Activated CD4-positive, alpha-beta memory T cell treated with anti-CD3 and anti-CD28 coated beads, Interleukin-2, amount 10 ng/mL, durations not matched to agents 7 days and 5 days (primary cell): Measurements from ENCODE around the gene VRK2. TPM values are rescaled to one million over a fixed set of nuclear protein-coding genes. Genes with fewer than 3 reads are reported as not detected.
"Not testable (repeated sequence)": the region's sequence is repeated elsewhere in the genome, so short reads cannot be mapped to it uniquely, and the experiment has no call there.

Experiments used
- CTCF ChIA-PET: fragments of 350-600 bp; sonication (Branson Sonifier 250); formaldehyde crosslinking; loops from one replicate; lab custom pipeline; 2021; ENCODE audit warnings: antibody characterized with exemption, inconsistent platforms; lab: Charles Lee
- POLR2A ChIA-PET: fragments of 350-600 bp; sonication (Branson Sonifier 250); formaldehyde crosslinking; loops from one replicate; lab custom pipeline; 2021; ENCODE audit warnings: antibody characterized with exemption; lab: Charles Lee
- DNase-seq: peaks from one replicate; pipeline ENCODE4 v3.0.0-alpha.2; 2020
- H3K27ac Mint-ChIP-seq: one replicate; pipeline ENCODE4 v1.8.0; 2021; ENCODE audit warnings: mild to moderate bottlenecking, mixed read lengths
- H3K27me3 Mint-ChIP-seq: one replicate; pipeline ENCODE4 v1.8.0; 2021; ENCODE audit warnings: mixed read lengths
- H3K36me3 Mint-ChIP-seq: one replicate; pipeline ENCODE4 v1.8.0; 2021; ENCODE audit warnings: low read depth, mixed read lengths
- H3K4me1 Mint-ChIP-seq: one replicate; pipeline ENCODE4 v1.8.0; 2021; ENCODE audit warnings: mixed read lengths
- H3K4me3 Mint-ChIP-seq: one replicate; pipeline ENCODE4 v1.8.0; 2021; ENCODE audit warnings: mild to moderate bottlenecking, mixed read lengths
- H3K9me3 Mint-ChIP-seq: one replicate; pipeline ENCODE4 v1.8.0; 2021; ENCODE audit warnings: mixed read lengths
- total RNA-seq, 2 experiments: library from RNA; stranded (reverse); gene quantifications; one replicate each; pipeline ENCODE4 v1.2.3, GENCODE V29; 2021

Gene VRK2
- total RNA-seq, 2 experiments from 2014 or later = 24.5 to 26.6 TPM

DNA sequence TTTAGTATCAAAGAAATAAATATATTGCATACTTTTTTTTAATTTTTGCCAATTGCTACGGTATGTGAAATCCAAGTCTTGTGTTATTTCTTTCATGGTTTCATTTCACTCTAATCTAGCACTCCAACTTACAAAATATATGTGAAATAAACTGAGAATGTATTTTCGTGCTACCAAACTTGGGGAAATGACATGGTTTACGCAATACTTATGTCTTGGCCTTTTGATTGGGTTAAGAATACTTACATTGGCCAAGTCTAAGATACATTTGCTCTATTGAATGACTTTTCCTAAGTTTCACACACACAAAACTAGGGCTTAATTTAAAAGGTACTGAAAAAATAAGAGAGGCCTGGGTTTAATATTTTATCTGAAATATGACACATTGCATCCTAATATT, 80.5 kb downstream of the VRK2 start:
- DNase-seq = no peak
- no peaks in the 10 kb centered on the region for H3K4me1 Mint-ChIP-seq
- no peaks in the 10 kb centered on the region for H3K9me3 Mint-ChIP-seq
- H3K27me3 Mint-ChIP-seq = no peaks in the 10 kb centered on the region
- ChIA-PET POLR2A (no interaction called here), CTCF (no interaction called here)
- H3K27ac Mint-ChIP-seq = no peak overlapping the region
- H3K36me3 Mint-ChIP-seq = peaks cover 17% of the 10 kb centered on the region
- no peak overlapping the region for H3K4me3 Mint-ChIP-seq

DNA sequence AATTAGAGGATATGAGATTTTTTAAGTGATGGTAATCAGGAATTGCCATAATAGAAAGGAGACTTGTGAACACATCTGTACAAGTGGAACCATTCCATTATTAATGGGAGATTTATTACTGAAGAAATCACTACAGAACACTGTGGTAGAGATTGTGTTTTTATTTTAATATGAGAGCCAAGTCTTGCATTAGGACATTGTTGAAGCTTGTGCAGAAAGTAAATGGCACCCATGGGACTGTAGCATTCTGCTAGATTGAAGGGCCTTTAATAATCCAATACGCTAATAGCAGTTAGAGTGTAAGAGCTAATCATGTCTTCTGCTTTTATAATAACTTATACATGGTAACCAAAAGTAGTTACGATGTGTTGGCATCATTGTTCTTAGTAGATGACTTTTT, 83.6 kb downstream of the VRK2 start:
- H3K4me3 Mint-ChIP-seq = no peak overlapping the region
- CTCF ChIA-PET = no interaction called here
- DNase-seq = no peak
- no peaks in the 10 kb centered on the region for H3K4me1 Mint-ChIP-seq
- no peak overlapping the region for H3K27ac Mint-ChIP-seq
- H3K27me3 Mint-ChIP-seq = no peaks in the 10 kb centered on the region
- H3K9me3 Mint-ChIP-seq = no peaks in the 10 kb centered on the region
- peaks cover 8% of the 10 kb centered on the region for H3K36me3 Mint-ChIP-seq
- POLR2A ChIA-PET = no interaction called here

DNA sequence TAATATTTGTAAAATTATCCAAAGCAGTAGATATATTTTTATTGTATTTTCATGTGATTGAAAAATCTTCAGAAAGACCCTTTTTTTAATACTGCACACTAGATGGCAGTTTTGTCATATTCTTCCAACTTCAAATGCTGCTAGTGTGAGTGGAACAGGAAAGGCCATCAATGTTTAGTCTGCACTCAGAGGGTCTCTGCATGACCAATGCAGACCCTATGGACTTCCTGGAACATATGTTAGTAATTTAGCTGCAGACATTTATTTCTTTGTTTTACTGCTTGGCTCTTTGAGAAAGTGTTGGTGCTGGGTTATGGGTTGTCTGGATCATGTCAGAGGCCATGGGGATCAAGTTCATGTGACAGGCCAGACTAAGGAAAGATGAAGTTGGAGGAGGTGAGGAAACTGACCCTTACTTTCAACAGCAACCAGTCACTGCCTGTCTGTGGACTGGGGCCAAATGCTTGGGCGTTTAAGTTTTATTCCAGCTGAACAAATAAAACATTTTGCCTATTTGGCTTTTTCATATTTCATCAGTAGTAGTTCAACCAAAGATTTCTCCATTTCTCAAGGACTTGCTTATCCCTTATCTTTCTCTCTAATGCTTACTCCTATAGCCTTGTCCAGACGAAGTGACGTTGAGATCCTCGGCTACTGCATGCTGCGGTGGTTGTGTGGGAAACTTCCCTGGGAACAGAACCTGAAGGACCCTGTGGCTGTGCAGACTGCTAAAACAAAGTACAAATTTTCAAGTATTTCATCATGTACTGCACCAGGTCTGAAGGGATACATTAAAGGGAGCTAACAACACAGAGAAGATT, 84.8 kb downstream of the VRK2 start:
- no peak overlapping the region for H3K4me3 Mint-ChIP-seq

DNA sequence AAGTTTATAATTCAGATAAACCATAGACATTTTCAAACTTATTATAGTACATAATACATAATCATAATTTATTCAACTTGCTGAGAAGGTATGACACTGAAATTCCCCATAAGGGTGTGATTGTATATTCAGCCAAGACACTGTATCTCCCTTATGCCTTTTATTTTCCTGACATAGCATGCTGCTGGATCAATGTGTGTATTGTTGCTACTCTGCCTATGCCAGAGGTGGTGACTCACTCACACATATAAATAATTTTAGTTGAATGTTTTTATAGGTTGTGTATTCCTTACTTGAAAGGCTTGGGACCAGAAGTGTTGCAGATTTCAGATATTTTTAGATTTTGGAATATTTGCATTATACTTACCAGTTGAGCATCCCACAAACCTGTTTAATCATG, 86.8 kb downstream of the VRK2 start:
- Mint-ChIP-seq H3K4me3 (no peak overlapping the region), H3K9me3 (no peaks in the 10 kb centered on the region), H3K36me3 (peaks cover 13% of the 10 kb centered on the region), H3K27ac (no peak overlapping the region), H3K27me3 (no peaks in the 10 kb centered on the region), H3K4me1 (no peaks in the 10 kb centered on the region)
- DNase-seq = no peak
- ChIA-PET CTCF (no interaction called here), POLR2A (no interaction called here)

More for the DNA sequence above, 84.8 kb downstream of the VRK2 start:
- Mint-ChIP-seq H3K9me3 (no peaks in the 10 kb centered on the region), H3K36me3 (peaks cover 11% of the 10 kb centered on the region), H3K27ac (no peak overlapping the region), H3K27me3 (no peaks in the 10 kb centered on the region), H3K4me1 (no peaks in the 10 kb centered on the region)
- ChIA-PET CTCF (interaction anchor here (1.1 kb wide), 1 partner anchor 14 kb away, joined by 4 read pairs; no protein-coding TSS in a partner anchor), POLR2A (no interaction called here)
- no peak for DNase-seq

DNA sequence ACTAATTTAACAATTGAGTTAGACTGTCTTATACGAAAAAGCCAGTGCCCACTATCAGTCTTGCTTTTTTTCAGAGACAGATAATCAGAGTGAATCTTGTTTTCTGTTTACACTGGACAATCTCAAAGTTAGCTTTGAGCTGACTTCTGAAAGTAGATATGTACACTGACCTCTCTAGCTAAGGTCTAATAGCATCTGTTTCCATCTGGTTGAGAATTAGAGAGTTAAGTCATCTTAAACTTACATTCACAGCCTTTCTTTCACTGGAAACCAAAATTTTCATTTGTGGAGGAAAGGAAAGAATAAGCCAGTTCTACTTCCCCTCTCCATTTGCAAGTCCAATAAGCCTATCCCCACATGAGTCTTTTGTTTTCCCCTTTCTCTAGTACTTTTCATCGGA, 89.3 kb downstream of the VRK2 start:
- no peaks in the 10 kb centered on the region for H3K9me3 Mint-ChIP-seq
- no peak overlapping the region for H3K27ac Mint-ChIP-seq
- POLR2A ChIA-PET = no interaction called here
- DNase-seq = no peak
- H3K4me1 Mint-ChIP-seq = no peaks in the 10 kb centered on the region
- peaks cover 17% of the 10 kb centered on the region for H3K36me3 Mint-ChIP-seq
- CTCF ChIA-PET = no interaction called here
- no peaks in the 10 kb centered on the region for H3K27me3 Mint-ChIP-seq
- no peak overlapping the region for H3K4me3 Mint-ChIP-seq

DNA sequence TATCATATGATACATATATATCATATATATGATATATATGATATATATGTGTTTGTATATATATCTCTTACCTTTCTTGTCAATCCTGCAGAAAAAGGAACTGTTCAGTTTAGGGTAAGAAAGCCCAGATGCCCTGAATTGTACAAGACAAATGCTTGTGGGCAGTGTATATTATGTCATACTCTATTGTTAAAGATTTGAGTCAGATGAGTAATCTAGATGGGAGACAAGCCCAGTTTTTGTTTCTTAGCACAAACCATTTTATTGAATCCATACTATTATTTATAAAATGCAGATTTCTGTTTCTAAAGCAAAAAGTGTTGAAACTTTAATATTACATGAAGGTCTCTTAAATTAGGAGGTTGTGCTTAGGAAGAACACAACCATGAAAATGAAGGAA, 90.6 kb downstream of the VRK2 start:
- DNase-seq = no peak
- Mint-ChIP-seq H3K27me3 (no peaks in the 10 kb centered on the region), H3K4me3 (no peak overlapping the region), H3K36me3 (peaks cover 11% of the 10 kb centered on the region), H3K9me3 (no peaks in the 10 kb centered on the region), H3K4me1 (no peaks in the 10 kb centered on the region), H3K27ac (no peak overlapping the region)
- ChIA-PET CTCF (no interaction called here), POLR2A (no interaction called here)

DNA sequence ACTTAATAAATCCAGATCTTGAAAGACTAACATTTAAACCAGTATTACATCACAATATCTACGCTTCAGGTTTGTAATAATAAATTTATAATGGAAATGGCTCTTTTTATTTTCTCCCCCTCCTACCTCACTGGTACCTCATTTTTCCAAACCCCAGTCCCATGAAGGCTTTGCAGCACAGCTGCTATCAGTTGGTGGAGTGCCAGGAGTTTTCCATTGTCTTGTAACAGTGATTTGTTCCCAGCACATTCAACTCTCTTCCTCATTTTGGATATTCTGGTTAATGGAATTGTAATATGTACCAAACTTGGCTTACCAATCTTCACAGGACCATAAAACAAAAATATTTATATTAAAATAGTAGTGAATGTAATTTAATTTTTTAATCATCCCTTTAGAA, 91.2 kb downstream of the VRK2 start:
- Mint-ChIP-seq H3K36me3 (peaks cover 9% of the 10 kb centered on the region), H3K27me3 (no peaks in the 10 kb centered on the region), H3K9me3 (no peaks in the 10 kb centered on the region), H3K4me1 (no peaks in the 10 kb centered on the region), H3K4me3 (no peak overlapping the region), H3K27ac (no peak overlapping the region)
- no peak for DNase-seq
- CTCF ChIA-PET = no interaction called here
- POLR2A ChIA-PET = no interaction called here

DNA sequence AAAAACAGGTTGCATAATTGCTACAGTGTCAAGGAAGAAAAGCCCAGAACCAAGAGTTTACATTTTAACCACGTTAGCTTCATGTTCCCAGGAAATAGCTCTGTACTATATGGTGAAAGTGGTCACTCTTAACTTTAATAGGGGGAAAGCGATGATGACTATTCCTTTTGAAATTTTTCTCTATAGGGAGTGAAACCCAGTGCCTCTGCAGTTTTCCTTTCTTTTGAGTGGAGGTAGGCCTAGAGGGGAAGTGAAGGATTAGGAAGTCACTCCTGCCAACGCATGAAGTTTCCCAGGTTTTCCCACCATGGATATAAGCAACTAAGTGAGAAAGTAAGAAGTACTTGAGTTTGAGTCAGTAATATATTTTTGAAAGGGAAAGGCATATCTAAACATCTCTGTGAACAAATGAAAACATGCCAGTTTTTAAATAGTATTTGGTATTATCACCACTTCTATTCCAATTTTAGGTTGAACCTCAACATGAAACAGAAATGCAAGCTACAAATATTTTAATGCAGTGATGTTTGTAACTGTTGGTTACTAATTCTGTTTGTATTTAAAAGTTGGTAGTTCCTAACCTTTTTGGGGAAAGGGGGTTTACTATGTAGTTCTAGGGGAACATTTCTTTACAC, 91.9 kb downstream of the VRK2 start:
- Mint-ChIP-seq H3K27ac (no peak overlapping the region), H3K4me1 (no peaks in the 10 kb centered on the region), H3K4me3 (no peak overlapping the region), H3K9me3 (no peaks in the 10 kb centered on the region), H3K27me3 (no peaks in the 10 kb centered on the region), H3K36me3 (peaks cover 9% of the 10 kb centered on the region)
- CTCF ChIA-PET = no interaction called here
- POLR2A ChIA-PET = no interaction called here
- DNase-seq = no peak

DNA sequence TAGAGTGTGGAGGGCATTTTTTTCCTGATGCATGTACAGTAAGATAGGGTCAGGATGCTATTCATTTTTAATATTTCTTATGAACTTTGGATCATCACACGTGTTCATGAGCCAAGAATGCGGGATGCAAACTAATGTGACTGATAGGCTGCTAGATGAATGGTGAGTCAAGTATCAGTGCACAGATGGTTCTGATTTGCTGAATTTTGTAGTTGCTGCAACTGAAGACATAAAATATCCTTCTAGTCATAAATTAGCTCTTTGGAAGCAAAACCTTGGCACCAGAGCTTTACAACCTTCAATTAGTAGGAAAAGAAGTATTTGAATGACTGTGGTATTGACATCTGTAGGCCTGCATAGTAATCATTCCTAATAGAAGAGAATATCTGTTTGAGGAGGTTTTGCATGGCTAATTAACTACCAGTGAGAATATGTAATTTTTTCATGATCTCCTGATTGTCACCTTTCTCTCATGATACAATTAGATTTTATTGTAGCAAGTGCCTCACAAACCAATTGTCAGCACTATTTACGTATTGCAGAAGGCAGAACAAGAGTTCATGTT, 94.0 kb downstream of the VRK2 start:
- H3K4me3 Mint-ChIP-seq = no peak overlapping the region

DNA sequence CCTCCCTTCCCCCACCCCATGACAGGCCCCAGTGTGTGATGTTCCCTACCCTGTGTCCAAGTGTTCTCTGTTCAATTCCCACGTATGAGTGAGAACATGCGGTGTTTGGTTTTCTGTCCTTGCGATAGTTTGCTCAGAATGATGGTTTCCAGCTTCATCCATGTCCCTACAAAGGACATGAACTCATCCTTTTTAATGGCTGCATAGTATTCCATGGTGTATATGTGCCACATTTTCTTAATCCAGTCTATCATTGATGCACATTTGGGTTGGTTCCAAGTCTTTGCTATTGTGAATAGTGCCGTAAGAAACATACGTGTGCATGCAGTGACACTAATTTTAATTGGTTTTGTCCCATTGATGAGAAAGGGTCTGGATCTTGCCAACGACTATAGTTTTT, 99.2 kb downstream of the VRK2 start:
- H3K4me3 Mint-ChIP-seq, DNase-seq, POLR2A ChIA-PET, H3K27me3 Mint-ChIP-seq, H3K4me1 Mint-ChIP-seq, H3K27ac Mint-ChIP-seq, H3K9me3 Mint-ChIP-seq: not testable (repeated sequence)
- CTCF ChIA-PET = interaction anchor here (0.9 kb wide), 1 partner anchor 14 kb away, joined by 4 read pairs; no protein-coding TSS in a partner anchor
- H3K36me3 Mint-ChIP-seq = peaks cover 21% of the 10 kb centered on the region

More for the DNA sequence above, 94.0 kb downstream of the VRK2 start:
- ChIA-PET POLR2A (no interaction called here), CTCF (no interaction called here)
- no peak overlapping the region for H3K27ac Mint-ChIP-seq
- no peaks in the 10 kb centered on the region for H3K27me3 Mint-ChIP-seq
- no peaks in the 10 kb centered on the region for H3K4me1 Mint-ChIP-seq
- DNase-seq = no peak
- H3K36me3 Mint-ChIP-seq = peaks cover 22% of the 10 kb centered on the region
- no peaks in the 10 kb centered on the region for H3K9me3 Mint-ChIP-seq

DNA sequence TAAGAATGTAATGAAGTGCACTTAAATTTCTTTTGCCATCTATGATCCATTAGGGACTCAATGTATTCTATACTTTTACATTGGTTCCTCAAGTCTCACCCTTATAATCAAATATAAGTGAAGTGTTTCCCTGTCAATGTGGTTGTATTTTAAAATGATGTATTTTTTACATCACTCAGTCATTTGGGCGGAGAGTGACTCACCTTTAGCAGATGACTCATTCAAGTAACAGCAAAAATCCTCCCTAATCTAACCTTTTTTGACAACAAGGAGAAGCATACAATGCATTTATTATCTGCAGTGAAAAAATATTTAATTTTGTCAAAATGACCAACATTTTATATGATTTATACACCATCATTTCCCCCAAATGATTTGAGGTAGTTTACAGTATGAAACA, 100.1 kb downstream of the VRK2 start:
- H3K36me3 Mint-ChIP-seq = peaks cover 21% of the 10 kb centered on the region
- H3K4me1 Mint-ChIP-seq = peaks cover 9% of the 10 kb centered on the region
- H3K27me3 Mint-ChIP-seq = no peaks in the 10 kb centered on the region
- no peak overlapping the region for H3K27ac Mint-ChIP-seq
- CTCF ChIA-PET = no interaction called here
- no peak overlapping the region for H3K4me3 Mint-ChIP-seq
- no peak for DNase-seq
- POLR2A ChIA-PET = no interaction called here
- no peaks in the 10 kb centered on the region for H3K9me3 Mint-ChIP-seq

DNA sequence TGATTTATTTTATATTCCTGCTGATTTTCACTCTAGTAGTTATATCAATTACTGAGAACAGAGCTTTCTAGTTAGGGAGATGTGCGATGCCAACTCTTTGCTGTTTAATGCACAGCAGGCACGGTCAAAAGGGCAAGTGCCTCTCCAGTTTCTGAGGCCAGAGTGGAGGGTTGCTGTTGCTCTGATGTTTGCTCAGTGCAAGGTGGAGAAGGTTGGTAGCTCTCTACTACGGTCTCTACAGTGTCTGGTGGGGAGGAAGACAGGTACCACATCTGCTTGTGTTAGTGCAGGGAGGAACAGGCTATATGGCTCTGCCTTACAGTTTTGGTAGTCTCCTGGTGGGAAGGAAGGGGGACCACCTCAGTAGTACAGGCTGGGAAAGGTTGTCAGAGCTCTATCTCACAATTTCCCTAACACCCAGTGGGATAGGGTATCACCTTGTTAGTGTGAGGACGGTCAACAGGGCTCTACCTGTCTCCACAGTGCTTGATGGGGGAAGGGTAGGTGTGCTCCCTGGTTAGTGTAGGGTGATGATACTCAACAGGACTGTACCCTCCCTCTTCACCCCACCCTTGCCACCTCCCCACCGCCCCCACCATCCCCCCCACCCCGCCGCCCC, 108.7 kb downstream of the VRK2 start:
- Mint-ChIP-seq H3K27me3 (no peaks in the 10 kb centered on the region), H3K36me3 (peaks cover 47% of the 10 kb centered on the region), H3K9me3 (no peaks in the 10 kb centered on the region), H3K27ac (no peak overlapping the region), H3K4me1 (peaks cover under 1% of the 10 kb centered on the region), H3K4me3 (no peak overlapping the region)
- POLR2A ChIA-PET = interaction anchor here (1.1 kb wide), 1 partner anchor 103 kb away, joined by 3 read pairs; no protein-coding TSS in a partner anchor
- CTCF ChIA-PET = interaction anchor here (0.6 to 1.2 kb wide), 2 partner anchors 50 to 246 kb away, joined by 3 to 4 read pairs; no protein-coding TSS in a partner anchor
- DNase-seq = no peak

DNA sequence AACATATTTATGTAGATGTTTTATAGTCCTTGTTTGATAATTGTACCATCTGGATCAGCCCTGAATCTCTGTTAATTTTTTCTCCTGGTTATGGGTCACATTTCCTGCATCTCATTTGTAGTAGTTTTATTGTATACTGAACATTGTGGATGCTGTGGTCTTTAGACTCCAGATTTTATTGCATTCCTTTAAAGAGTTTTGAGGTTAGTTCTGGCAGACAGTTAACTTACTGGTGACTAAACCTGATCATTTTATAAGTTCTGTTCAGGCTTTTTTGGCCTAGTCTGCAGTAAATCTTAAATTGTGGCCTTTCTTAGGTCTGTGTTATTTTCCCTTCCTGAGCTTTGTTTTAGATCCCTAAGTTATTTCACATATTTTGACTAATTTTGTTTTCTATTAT, 110.2 kb downstream of the VRK2 start:
- Mint-ChIP-seq H3K27me3 (no peaks in the 10 kb centered on the region), H3K4me3 (no peak overlapping the region), H3K27ac (no peak overlapping the region), H3K9me3 (no peaks in the 10 kb centered on the region), H3K36me3 (peaks cover 55% of the 10 kb centered on the region), H3K4me1 (no peaks in the 10 kb centered on the region)
- ChIA-PET POLR2A (no interaction called here), CTCF (interaction anchor here (0.6 to 0.9 kb wide), 2 partner anchors 11 to 221 kb away, joined by 3 read pairs; no protein-coding TSS in a partner anchor)
- no peak for DNase-seq
